ENCODE data around the gene MED9. TPM values are rescaled to one million over a fixed set of nuclear protein-coding genes. Genes with fewer than 3 reads are reported as not detected.

MED9 gene
- total RNA-seq, 2 experiments from 2014 or later = 21.8 to 27.5 TPM

GRCh38 chr17:17518951-17519350 is 42.2 kb downstream of the MED9 start:
- Histone ChIP-seq H3K4me1 (ENCODE audit: insufficient read depth, low read length, poor library complexity, severe bottlenecking) (no peaks in the 10 kb centered on the region), H3K9me3 (ENCODE audit: low read length) (no peaks in the 10 kb centered on the region), H3K9me2 (ENCODE audit: insufficient read depth, low read length) (no peaks in the 10 kb centered on the region), H3K79me2 (ENCODE audit: insufficient read depth, low read depth, low read length) (no peaks in the 10 kb centered on the region), H2AFZ (ENCODE audit: low read length) (no peak overlapping the region), H3K4me2 (ENCODE audit: low read length) (no peak overlapping the region), H4K20me1 (ENCODE audit: insufficient read depth, low read length) (no peaks in the 10 kb centered on the region; the same call in 1 of the 2 replicates), H3K27ac (ENCODE audit: low read depth, low read length, poor library complexity, severe bottlenecking) (no peak overlapping the region), H3K36me3 (ENCODE audit: insufficient read depth, low read length) (no peaks in the 10 kb centered on the region), H3K4me3 (ENCODE audit: low read depth, low read length, poor library complexity, severe bottlenecking) (no peak overlapping the region)
- no TSS peak for BruUV-seq (replicated peaks)
- TF ChIP-seq, protein P1, sequence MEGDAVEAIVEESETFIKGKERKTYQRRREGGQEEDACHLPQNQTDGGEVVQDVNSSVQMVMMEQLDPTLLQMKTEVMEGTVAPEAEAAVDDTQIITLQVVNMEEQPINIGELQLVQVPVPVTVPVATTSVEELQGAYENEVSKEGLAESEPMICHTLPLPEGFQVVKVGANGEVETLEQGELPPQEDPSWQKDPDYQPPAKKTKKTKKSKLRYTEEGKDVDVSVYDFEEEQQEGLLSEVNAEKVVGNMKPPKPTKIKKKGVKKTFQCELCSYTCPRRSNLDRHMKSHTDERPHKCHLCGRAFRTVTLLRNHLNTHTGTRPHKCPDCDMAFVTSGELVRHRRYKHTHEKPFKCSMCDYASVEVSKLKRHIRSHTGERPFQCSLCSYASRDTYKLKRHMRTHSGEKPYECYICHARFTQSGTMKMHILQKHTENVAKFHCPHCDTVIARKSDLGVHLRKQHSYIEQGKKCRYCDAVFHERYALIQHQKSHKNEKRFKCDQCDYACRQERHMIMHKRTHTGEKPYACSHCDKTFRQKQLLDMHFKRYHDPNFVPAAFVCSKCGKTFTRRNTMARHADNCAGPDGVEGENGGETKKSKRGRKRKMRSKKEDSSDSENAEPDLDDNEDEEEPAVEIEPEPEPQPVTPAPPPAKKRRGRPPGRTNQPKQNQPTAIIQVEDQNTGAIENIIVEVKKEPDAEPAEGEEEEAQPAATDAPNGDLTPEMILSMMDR (conservative IDR thresholded peaks at IDR 0.05; ENCODE audit: low read length) = no peak
- no peak for TF ChIP-seq EZH2phosphoT487 (IDR thresholded peaks at IDR 0.05; ENCODE audit: borderline replicate concordance, low read depth, low read length)
- intact Hi-C loops (cut with micrococcal nuclease; ENCODE audit: unreplicated experiment) = no loop called here
- ChIA-PET POLR2A (interaction anchor here (1.0 kb wide), 1 partner anchor 25 kb away, joined by 5 read pairs; no protein-coding TSS in a partner anchor), CTCF (ENCODE audit: unreplicated experiment) (no interaction called here)
- DNase-seq (ENCODE audit: low spot score) = no peak

- H3K9me3 ChIP-seq (ENCODE audit: low read length) = no peaks in the 10 kb centered on the region
- no peak overlapping the region for H3K27ac ChIP-seq (ENCODE audit: low read depth, low read length, poor library complexity, severe bottlenecking)
- no peak overlapping the region for H3K4me2 ChIP-seq (ENCODE audit: low read length)
- no peaks in the 10 kb centered on the region for H3K4me1 ChIP-seq (ENCODE audit: insufficient read depth, low read length, poor library complexity, severe bottlenecking)
- H2AFZ ChIP-seq (ENCODE audit: low read length) = no peak overlapping the region
- H4K20me1 ChIP-seq (ENCODE audit: insufficient read depth, low read length) = no peaks in the 10 kb centered on the region; the same call in 1 of the 2 replicates
- BruUV-seq (replicated peaks) = no TSS peak
- intact Hi-C loops (cut with micrococcal nuclease; ENCODE audit: unreplicated experiment) = no loop called here
- H3K4me3 ChIP-seq (ENCODE audit: low read depth, low read length, poor library complexity, severe bottlenecking) = no peak overlapping the region
- CTCF ChIA-PET (ENCODE audit: unreplicated experiment) = interaction anchor here (0.6 kb wide), 1 partner anchor 18 kb away, joined by 13 read pairs; no protein-coding TSS in a partner anchor
- no peak for DNase-seq (ENCODE audit: low spot score)
- no peaks in the 10 kb centered on the region for H3K9me2 ChIP-seq (ENCODE audit: insufficient read depth, low read length)
- no peaks in the 10 kb centered on the region for H3K79me2 ChIP-seq (ENCODE audit: insufficient read depth, low read depth, low read length)
- TF ChIP-seq, protein P1 (conservative IDR thresholded peaks at IDR 0.05; ENCODE audit: low read length) = no peak
- TF ChIP-seq EZH2phosphoT487 (IDR thresholded peaks at IDR 0.05; ENCODE audit: borderline replicate concordance, low read depth, low read length) = no peak
- H3K36me3 ChIP-seq (ENCODE audit: insufficient read depth, low read length) = no peaks in the 10 kb centered on the region
- POLR2A ChIA-PET = interaction anchor here (1.0 kb wide), 1 partner anchor 24 kb away, joined by 5 read pairs; no protein-coding TSS in a partner anchor
Measured at GRCh38 chr17:17519886-17520285, 43.1 kb downstream of the MED9 start.

DNA sequence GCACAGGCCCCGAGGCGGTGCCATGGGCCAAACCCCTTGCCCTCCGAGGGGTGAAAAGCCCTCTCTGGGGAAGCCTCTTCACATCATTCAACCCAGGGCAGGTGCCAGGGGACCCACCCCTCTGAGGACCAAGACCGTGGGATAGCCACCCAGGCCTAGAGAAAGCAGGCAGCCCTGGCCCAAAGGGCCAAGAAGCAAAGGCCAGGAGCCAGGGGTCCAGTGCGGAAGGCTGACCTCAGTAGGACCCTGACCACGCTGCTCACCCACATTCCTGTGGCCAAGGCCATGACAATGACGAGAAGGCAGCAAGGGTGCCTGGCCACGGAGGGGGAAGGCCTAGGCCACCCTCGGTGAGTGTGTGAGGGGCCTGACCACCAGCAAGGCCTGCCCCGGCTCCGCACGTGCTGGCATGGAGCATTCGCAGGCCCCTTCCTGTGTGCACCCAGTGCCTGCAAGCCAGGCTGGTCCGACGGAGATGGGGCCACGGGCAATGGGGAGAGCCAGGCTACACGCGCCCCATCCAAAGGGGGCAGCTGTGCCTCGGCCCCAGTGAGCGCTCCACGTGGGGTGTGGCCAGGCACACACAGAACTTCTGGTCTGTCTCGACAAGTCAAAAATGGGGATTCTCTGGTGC is 43.9 kb downstream of the MED9 start:
- Histone ChIP-seq H3K9me2 (ENCODE audit: insufficient read depth, low read length) (no peaks in the 10 kb centered on the region), H3K4me3 (ENCODE audit: low read depth, low read length, poor library complexity, severe bottlenecking) (no peak overlapping the region), H3K4me1 (ENCODE audit: insufficient read depth, low read length, poor library complexity, severe bottlenecking) (no peaks in the 10 kb centered on the region), H3K9me3 (ENCODE audit: low read length) (no peaks in the 10 kb centered on the region), H4K20me1 (ENCODE audit: insufficient read depth, low read length) (no peaks in the 10 kb centered on the region; the same call in 1 of the 2 replicates), H3K4me2 (ENCODE audit: low read length) (no peak overlapping the region), H2AFZ (ENCODE audit: low read length) (no peak overlapping the region), H3K27ac (ENCODE audit: low read depth, low read length, poor library complexity, severe bottlenecking) (no peak overlapping the region), H3K36me3 (ENCODE audit: insufficient read depth, low read length) (no peaks in the 10 kb centered on the region), H3K79me2 (ENCODE audit: insufficient read depth, low read depth, low read length) (no peaks in the 10 kb centered on the region)
- ChIA-PET CTCF (ENCODE audit: unreplicated experiment) (no interaction called here), POLR2A (no interaction called here)
- DNase-seq (ENCODE audit: low spot score) = no peak
- intact Hi-C loops (cut with micrococcal nuclease; ENCODE audit: unreplicated experiment) = no loop called here
- BruUV-seq (replicated peaks) = no TSS peak
- TF ChIP-seq, protein P1 (conservative IDR thresholded peaks at IDR 0.05; ENCODE audit: low read length) = no peak
- no peak for TF ChIP-seq EZH2phosphoT487 (IDR thresholded peaks at IDR 0.05; ENCODE audit: borderline replicate concordance, low read depth, low read length)

Measured in OCI-LY7 (cell line).